ENCODE data around the gene PSME3. TPM values are rescaled to one million over a fixed set of nuclear protein-coding genes. Genes with fewer than 3 reads are reported as not detected.

PSME3 gene
- total RNA-seq, 1 donor from 2014 or later, result 108 TPM

DNA sequence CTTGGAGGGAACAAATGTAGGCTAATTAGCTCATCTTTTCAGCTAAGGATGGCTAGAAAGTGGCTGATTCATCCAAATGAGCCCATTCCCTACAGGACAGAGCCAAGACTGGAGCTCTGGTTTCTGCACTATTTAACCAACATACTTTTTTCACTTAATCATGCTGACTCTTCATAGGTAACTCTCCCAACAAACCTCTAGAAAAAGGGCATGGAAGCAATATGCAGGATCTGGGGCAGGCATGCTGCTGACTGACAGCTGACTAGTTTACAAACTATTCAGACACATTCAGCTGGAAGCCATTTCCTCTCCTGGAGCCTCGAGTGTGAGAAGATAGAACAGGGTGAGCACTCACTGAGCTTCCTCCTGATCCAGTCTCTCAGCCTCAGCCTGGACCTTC is 15.3 kb upstream of the PSME3 start:
- Mint-ChIP-seq H3K4me3 (no peak overlapping the region), H3K9me3 (no peaks in the 10 kb centered on the region), H3K4me1 (peaks cover 2% of the 10 kb centered on the region), H3K36me3 (peaks cover 10% of the 10 kb centered on the region), H3K27me3 (ENCODE audit: insufficient read depth, low read depth) (no peaks in the 10 kb centered on the region), H3K27ac (no peak overlapping the region)
- no peaks in the 10 kb centered on the region for H4K20me1 ChIP-seq (ENCODE audit: low read depth)
- no peak overlapping the region for H3K9ac ChIP-seq
- no peaks in the 10 kb centered on the region for H3K4me1 ChIP-seq
- TF ChIP-seq, protein P1, sequence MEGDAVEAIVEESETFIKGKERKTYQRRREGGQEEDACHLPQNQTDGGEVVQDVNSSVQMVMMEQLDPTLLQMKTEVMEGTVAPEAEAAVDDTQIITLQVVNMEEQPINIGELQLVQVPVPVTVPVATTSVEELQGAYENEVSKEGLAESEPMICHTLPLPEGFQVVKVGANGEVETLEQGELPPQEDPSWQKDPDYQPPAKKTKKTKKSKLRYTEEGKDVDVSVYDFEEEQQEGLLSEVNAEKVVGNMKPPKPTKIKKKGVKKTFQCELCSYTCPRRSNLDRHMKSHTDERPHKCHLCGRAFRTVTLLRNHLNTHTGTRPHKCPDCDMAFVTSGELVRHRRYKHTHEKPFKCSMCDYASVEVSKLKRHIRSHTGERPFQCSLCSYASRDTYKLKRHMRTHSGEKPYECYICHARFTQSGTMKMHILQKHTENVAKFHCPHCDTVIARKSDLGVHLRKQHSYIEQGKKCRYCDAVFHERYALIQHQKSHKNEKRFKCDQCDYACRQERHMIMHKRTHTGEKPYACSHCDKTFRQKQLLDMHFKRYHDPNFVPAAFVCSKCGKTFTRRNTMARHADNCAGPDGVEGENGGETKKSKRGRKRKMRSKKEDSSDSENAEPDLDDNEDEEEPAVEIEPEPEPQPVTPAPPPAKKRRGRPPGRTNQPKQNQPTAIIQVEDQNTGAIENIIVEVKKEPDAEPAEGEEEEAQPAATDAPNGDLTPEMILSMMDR (IDR thresholded peaks at IDR 0.05), result no peak
- TF ChIP-seq EZH2 (IDR thresholded peaks at IDR 0.05) (no peak), EZH2phosphoT487 (IDR thresholded peaks at IDR 0.05) (no peak)
- no peaks in the 10 kb centered on the region for H3K27me3 ChIP-seq
- H3K9me3 ChIP-seq (ENCODE audit: low read depth), result no peaks in the 10 kb centered on the region
- DNase-seq (ENCODE audit: low spot score), result no peak
- no peak overlapping the region for H3K27ac ChIP-seq
- no peak overlapping the region for H3K4me2 ChIP-seq
- no peak overlapping the region for H3K4me3 ChIP-seq
- peaks cover 9% of the 10 kb centered on the region for H3K79me2 ChIP-seq (ENCODE audit: low read depth)
- no peaks in the 10 kb centered on the region for H3K36me3 ChIP-seq
- no peak overlapping the region for H2AFZ ChIP-seq (replicated peaks)
- H3F3A ChIP-seq (ENCODE audit: low read depth), result peaks cover 18% of the 10 kb centered on the region

DNA sequence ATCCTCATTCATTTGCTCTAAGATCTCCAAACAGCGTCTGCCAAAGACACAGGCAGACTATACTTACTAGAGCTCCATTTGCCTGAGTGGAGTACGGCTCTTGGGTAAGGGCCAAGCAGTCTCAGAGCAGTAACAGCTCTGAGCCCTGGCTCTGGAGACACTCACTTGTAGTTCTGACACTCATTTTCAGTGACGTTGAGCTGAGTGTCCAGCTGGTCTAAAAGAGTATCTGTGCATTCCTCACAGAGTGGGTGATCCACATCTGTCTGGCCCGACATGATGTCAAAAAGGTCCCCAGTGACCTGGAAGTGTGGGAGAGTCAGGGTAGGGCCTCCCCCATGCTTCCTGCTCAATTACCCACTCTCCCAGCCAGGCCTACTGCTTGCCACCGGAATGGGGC is 14.8 kb upstream of the PSME3 start:
- H3K4me3 Mint-ChIP-seq, result no peak overlapping the region
- Histone ChIP-seq H3K27me3 (no peaks in the 10 kb centered on the region), H3K79me2 (ENCODE audit: low read depth) (peaks cover 14% of the 10 kb centered on the region), H4K20me1 (ENCODE audit: low read depth) (no peaks in the 10 kb centered on the region), H3K9ac (no peak overlapping the region), H3K27ac (no peak overlapping the region), H3F3A (ENCODE audit: low read depth) (peaks cover 18% of the 10 kb centered on the region), H2AFZ (replicated peaks) (no peak overlapping the region), H3K4me1 (no peaks in the 10 kb centered on the region), H3K4me2 (no peak overlapping the region), H3K36me3 (no peaks in the 10 kb centered on the region), H3K4me3 (no peak overlapping the region), H3K9me3 (ENCODE audit: low read depth) (no peaks in the 10 kb centered on the region)
- H3K36me3 Mint-ChIP-seq, result peaks cover 10% of the 10 kb centered on the region
- H3K27me3 Mint-ChIP-seq (ENCODE audit: insufficient read depth, low read depth), result no peaks in the 10 kb centered on the region
- H3K9me3 Mint-ChIP-seq, result no peaks in the 10 kb centered on the region
- peaks cover 5% of the 10 kb centered on the region for H3K4me1 Mint-ChIP-seq
- no peak for TF ChIP-seq EZH2phosphoT487 (IDR thresholded peaks at IDR 0.05)
- TF ChIP-seq, protein P1 (IDR thresholded peaks at IDR 0.05), result no peak
- TF ChIP-seq EZH2 (IDR thresholded peaks at IDR 0.05), result no peak
- no peak overlapping the region for H3K27ac Mint-ChIP-seq
- no peak for DNase-seq (ENCODE audit: low spot score)

DNA sequence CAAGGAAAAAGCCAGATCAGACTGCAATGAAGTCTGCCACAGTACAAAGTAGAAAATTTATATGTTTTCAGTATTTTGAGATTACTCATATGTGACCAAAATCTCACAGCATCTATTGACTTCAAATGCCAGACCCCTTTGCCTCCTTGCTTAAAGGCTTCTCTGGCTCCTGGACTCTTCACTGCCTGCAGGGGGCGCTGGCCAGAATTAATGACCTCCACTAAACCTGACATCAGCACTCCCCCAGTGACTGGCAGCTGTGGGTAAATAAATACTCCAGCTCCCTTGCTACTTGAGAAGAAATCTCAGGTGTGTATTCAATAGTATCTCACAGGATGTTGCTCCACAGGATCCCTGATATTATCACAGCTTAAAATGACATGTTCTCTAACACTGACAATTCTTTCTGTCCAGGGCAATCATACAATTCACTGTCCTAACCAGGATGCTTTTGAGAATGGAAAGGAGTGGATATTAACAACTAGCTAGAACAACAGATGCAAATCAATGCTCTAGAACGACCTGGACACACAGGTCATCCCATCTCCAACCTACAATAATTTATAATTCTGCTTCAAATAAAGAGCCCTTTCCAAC is 13.2 kb upstream of the PSME3 start:
- Mint-ChIP-seq H3K27ac (no peak overlapping the region), H3K27me3 (ENCODE audit: insufficient read depth, low read depth) (peaks cover 4% of the 10 kb centered on the region), H3K4me1 (peaks cover 9% of the 10 kb centered on the region), H3K4me3 (no peak overlapping the region), H3K9me3 (no peaks in the 10 kb centered on the region), H3K36me3 (peaks cover 8% of the 10 kb centered on the region)
- H3K4me2 ChIP-seq, result no peak overlapping the region
- no peaks in the 10 kb centered on the region for H3K4me1 ChIP-seq
- no peak overlapping the region for H3K27ac ChIP-seq
- no peak overlapping the region for H3K4me3 ChIP-seq
- H3K27me3 ChIP-seq, result no peaks in the 10 kb centered on the region
- H3K9me3 ChIP-seq (ENCODE audit: low read depth), result no peaks in the 10 kb centered on the region
- H3F3A ChIP-seq (ENCODE audit: low read depth), result peaks cover 18% of the 10 kb centered on the region
- peak; percentile 88 for DNase-seq (ENCODE audit: low spot score)
- H4K20me1 ChIP-seq (ENCODE audit: low read depth), result no peaks in the 10 kb centered on the region
- peaks cover 20% of the 10 kb centered on the region for H3K79me2 ChIP-seq (ENCODE audit: low read depth)
- H2AFZ ChIP-seq (replicated peaks), result no peak overlapping the region
- TF ChIP-seq EZH2phosphoT487 (IDR thresholded peaks at IDR 0.05) (no peak), EZH2 (IDR thresholded peaks at IDR 0.05) (no peak)
- TF ChIP-seq, protein P1 (IDR thresholded peaks at IDR 0.05), result peak; percentile 94
- H3K9ac ChIP-seq, result no peak overlapping the region
- no peaks in the 10 kb centered on the region for H3K36me3 ChIP-seq
